ENCODE measurements around the gene DBN1.

The DBN1 gene

GRCh38 chr5:177472460-177473442 is 683 bp downstream of the DBN1 start:
- DNase-seq (ENCODE audit: low read depth) = peak; percentile 56

- DNase-seq (ENCODE audit: low read depth) = peak; percentile 78
Observed at GRCh38 chr5:177471610-177472356, 1.7 kb downstream of the DBN1 start.

GRCh38 chr5:177470759-177471536 is 2.5 kb downstream of the DBN1 start:
- peak; percentile 73 for DNase-seq (ENCODE audit: low read depth)

GRCh38 chr5:177469750-177470525 is 3.5 kb downstream of the DBN1 start:
- peak; percentile 7 for DNase-seq (ENCODE audit: low read depth)

GRCh38 chr5:177468685-177469628 is 4.5 kb downstream of the DBN1 start:
- DNase-seq (ENCODE audit: low read depth) = peak; percentile 88

- DNase-seq (ENCODE audit: low read depth) = no peak
Observed at GRCh38 chr5:177468329-177468684, 5.1 kb downstream of the DBN1 start.

GRCh38 chr5:177467436-177467835 is 6.0 kb downstream of the DBN1 start:
- no peak for DNase-seq (ENCODE audit: low read depth)

GRCh38 chr5:177466861-177467260 is 6.6 kb downstream of the DBN1 start:
- no peak for DNase-seq (ENCODE audit: low read depth)

GRCh38 chr5:177465044-177465443 is 8.4 kb downstream of the DBN1 start:
- no peak for DNase-seq (ENCODE audit: low read depth)

- DNase-seq (ENCODE audit: low read depth) = no peak
Observed at GRCh38 chr5:177462021-177462670, 11.3 kb downstream of the DBN1 start.

GRCh38 chr5:177459819-177460628 is 13.4 kb downstream of the DBN1 start:
- no peak for DNase-seq (ENCODE audit: low read depth)

- no peak for DNase-seq (ENCODE audit: low read depth)
Observed at GRCh38 chr5:177459357-177459756, 14.1 kb downstream of the DBN1 start.

GRCh38 chr5:177458912-177459350 is 14.5 kb downstream of the DBN1 start:
- peak; percentile 62 for DNase-seq (ENCODE audit: low read depth)

- DNase-seq (ENCODE audit: low read depth) = no peak
Observed at GRCh38 chr5:177457852-177458681, 15.4 kb downstream of the DBN1 start.

- DNase-seq (ENCODE audit: low read depth) = peak; percentile 98
Observed at GRCh38 chr5:177456976-177457851, 16.2 kb downstream of the DBN1 start.

GRCh38 chr5:177456591-177456964 is 16.9 kb downstream of the DBN1 start:
- no peak for DNase-seq (ENCODE audit: low read depth)
